AG10803 (cell line): Measurements from ENCODE around the gene AKAP17A.
"Not testable (repeated sequence)": the region's sequence is repeated elsewhere in the genome, so short reads cannot be mapped to it uniquely, and the experiment has no call there.

Experiments used
- DNase-seq: peaks from one replicate; pipeline ENCODE4 v3.0.0; 2010; ENCODE audit warnings: low read depth
- H3K4me3 ChIP-seq: 2 replicates; pipeline ENCODE4 v1.5.1; 2011; ENCODE audit warnings: mild to moderate bottlenecking, low read length, control low read depth
- TF ChIP-seq, protein P1 (sequence below): conservative IDR thresholded peaks from 2 replicates; pipeline ENCODE4 v1.5.1; 2011; ENCODE audit warnings: mild to moderate bottlenecking, low read length, control low read depth, inconsistent platforms

The AKAP17A gene

GRCh38 chrX:1610736-1611135, 19.3 kb downstream of the AKAP17A start:
- no peak for DNase-seq
- H3K4me3 ChIP-seq = no peak overlapping the region
- TF ChIP-seq, protein P1, sequence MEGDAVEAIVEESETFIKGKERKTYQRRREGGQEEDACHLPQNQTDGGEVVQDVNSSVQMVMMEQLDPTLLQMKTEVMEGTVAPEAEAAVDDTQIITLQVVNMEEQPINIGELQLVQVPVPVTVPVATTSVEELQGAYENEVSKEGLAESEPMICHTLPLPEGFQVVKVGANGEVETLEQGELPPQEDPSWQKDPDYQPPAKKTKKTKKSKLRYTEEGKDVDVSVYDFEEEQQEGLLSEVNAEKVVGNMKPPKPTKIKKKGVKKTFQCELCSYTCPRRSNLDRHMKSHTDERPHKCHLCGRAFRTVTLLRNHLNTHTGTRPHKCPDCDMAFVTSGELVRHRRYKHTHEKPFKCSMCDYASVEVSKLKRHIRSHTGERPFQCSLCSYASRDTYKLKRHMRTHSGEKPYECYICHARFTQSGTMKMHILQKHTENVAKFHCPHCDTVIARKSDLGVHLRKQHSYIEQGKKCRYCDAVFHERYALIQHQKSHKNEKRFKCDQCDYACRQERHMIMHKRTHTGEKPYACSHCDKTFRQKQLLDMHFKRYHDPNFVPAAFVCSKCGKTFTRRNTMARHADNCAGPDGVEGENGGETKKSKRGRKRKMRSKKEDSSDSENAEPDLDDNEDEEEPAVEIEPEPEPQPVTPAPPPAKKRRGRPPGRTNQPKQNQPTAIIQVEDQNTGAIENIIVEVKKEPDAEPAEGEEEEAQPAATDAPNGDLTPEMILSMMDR = no peak

DNA sequence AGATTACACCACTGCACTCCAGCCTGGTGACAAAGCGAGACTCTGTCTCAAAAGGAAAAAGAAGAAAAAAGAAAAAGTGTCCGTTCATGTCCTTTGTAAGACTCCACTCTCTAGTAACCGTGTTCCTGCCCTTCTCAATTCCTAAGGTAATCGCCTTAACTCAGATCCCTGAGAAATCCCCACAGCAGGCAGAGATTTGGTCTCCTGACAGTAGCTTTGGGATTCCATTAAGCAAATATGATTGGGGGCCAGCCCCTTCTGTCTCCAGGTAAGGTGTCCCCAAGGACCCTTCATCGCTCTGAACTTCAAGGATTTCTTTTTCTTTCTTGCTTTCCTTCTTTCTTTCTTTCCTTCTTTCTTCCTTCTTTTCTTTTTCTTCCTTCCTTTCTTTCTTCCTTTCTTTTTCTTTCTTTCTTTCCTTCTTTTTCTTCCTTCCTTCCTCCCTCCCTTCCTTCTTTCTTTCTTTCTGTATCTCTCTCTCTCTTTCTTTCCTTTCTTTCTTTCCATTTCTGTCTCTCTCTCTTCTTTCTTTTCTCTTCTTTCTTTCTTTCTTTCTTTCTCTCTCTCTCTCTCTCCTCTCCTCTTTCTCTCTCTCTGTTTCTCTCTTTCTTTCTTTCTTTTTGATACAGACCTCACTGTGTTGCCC, 21.4 kb downstream of the AKAP17A start:
- H3K4me3 ChIP-seq = no peak overlapping the region
- no peak for DNase-seq
- TF ChIP-seq, protein P1 = no peak

- TF ChIP-seq, protein P1 = no peak
- no peak within 1 kb of the TSS for H3K4me3 ChIP-seq
- no peak for DNase-seq
These were observed 23.5 kb downstream of the AKAP17A start, which contains the start of gene ASMT for GRCh38 chrX:1614927-1615326. Gene ASMT (plus strand): TSS chrX:1615059. CDS start chrX:1615200, 141 bp downstream.

- TF ChIP-seq, protein P1 = no peak
- no peak for DNase-seq
- no peak overlapping the region for H3K4me3 ChIP-seq
These were observed 27.3 kb downstream of the AKAP17A start for GRCh38 chrX:1618689-1619088.

DNA sequence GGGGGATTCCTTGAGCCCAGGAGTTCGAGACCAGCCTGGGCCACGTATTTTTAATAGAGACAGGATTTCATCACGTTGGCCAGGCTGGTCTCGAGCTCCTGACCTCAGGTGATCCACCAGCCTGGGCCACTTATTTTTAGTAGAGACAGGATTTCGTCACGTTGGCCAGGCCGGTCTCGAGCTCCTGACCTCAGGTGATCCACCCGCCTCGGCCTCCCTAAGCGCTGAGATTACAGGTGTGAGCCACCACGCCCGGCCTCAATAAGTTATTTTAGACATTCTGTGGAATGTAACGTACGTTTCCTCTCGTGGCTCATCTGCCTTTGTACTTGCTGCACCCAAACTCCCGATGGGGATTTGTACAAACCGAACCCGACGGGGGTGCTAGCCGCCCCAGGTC, 32.3 kb downstream of the AKAP17A start:
- TF ChIP-seq, protein P1 = no peak
- DNase-seq = no peak
- no peak overlapping the region for H3K4me3 ChIP-seq

- not testable (repeated sequence) for H3K4me3 ChIP-seq, DNase-seq
These were observed 32.9 kb downstream of the AKAP17A start for GRCh38 chrX:1624158-1624860.

- H3K4me3 ChIP-seq, DNase-seq: not testable (repeated sequence)
These were observed 33.4 kb downstream of the AKAP17A start for GRCh38 chrX:1624861-1625215.

- TF ChIP-seq, protein P1 = no peak
- DNase-seq = no peak
- H3K4me3 ChIP-seq = no peak overlapping the region
These were observed 37.8 kb downstream of the AKAP17A start for GRCh38 chrX:1629244-1629643.
